HG02870 (cell line): ENCODE results near the gene EIF5AL1.
"Not testable (repeated sequence)": the region's sequence is repeated elsewhere in the genome, so short reads cannot be mapped to it uniquely, and the experiment has no call there.

Experiments
- ATAC-seq: cut with Tn5 transposase; IDR thresholded peaks from one replicate; pipeline ENCODE4 v1.9.1; 2021; ENCODE audit warnings: mild to moderate bottlenecking, moderate library complexity; ENCODE audit not compliant: unreplicated experiment

The EIF5AL1 gene

GRCh38 chr10:79555354-79556309, 43.3 kb downstream of the EIF5AL1 start:
- ATAC-seq = no peak

- ATAC-seq = not testable (repeated sequence)
Observed at GRCh38 chr10:79556961-79557360, 44.6 kb downstream of the EIF5AL1 start.

- ATAC-seq = no peak
Observed at GRCh38 chr10:79559726-79560125, 47.4 kb downstream of the EIF5AL1 start.

- ATAC-seq = no peak
Observed at GRCh38 chr10:79560160-79560709, 47.9 kb downstream of the EIF5AL1 start, which contains the start of gene SFTPA2. Gene SFTPA2 (minus strand): TSS chr10:79560407. CDS start chr10:79559483, 924 bp downstream.

GRCh38 chr10:79561257-79561656, 48.9 kb downstream of the EIF5AL1 start:
- ATAC-seq = no peak

- ATAC-seq = peak; percentile 88
Observed at GRCh38 chr10:79562135-79562756, 49.9 kb downstream of the EIF5AL1 start.

GRCh38 chr10:79563426-79563825, 51.1 kb downstream of the EIF5AL1 start:
- no peak for ATAC-seq
